HL-60 (cell line): ENCODE data around the gene BCAS3.
"Not testable (repeated sequence)": the region's sequence is repeated elsewhere in the genome, so short reads cannot be mapped to it uniquely, and the experiment has no call there.

Experiments
- DNase-seq, 2 experiments: peaks; one replicate each; pipeline ENCODE4 v3.0.0-alpha.2; 2010 to 2020; ENCODE audit warnings: low read depth in 1 of 2, low spot score in 1 of 2
- H3K27ac ChIP-seq: fragments of 250-450 bp; sonication (Bioruptor Pico); replicated peaks from 2 replicates; pipeline ENCODE4 v1.5.1; 2020; ENCODE audit warnings: mild to moderate bottlenecking, moderate library complexity
- H3K27me3 ChIP-seq: fragments of 250-450 bp; sonication (Bioruptor Pico); 2 replicates; pipeline ENCODE4 v1.5.1; 2021; ENCODE audit warnings: mild to moderate bottlenecking, moderate library complexity; ENCODE audit not compliant: insufficient read depth, poor library complexity, severe bottlenecking
- H3K4me3 ChIP-seq: replicated peaks from 2 replicates; pipeline ENCODE4 v1.5.1; 2011; ENCODE audit warnings: mild to moderate bottlenecking, control low read depth, low read length; ENCODE audit not compliant: insufficient read depth
- CTCF ChIP-seq: IDR thresholded peaks from one replicate; pipeline ENCODE4 v1.5.1; 2011; ENCODE audit warnings: low read length, control low read depth, inconsistent platforms; ENCODE audit not compliant: insufficient read depth
- GABPA ChIP-seq: IDR thresholded peaks from 2 replicates; pipeline ENCODE4 v1.6.1; 2012; ENCODE audit warnings: low read depth
- POLR2AphosphoS5 ChIP-seq: IDR thresholded peaks from 2 replicates; pipeline ENCODE4 v1.6.1; 2012; ENCODE audit warnings: low read depth
- REST ChIP-seq: IDR thresholded peaks from 2 replicates; pipeline ENCODE4 v1.6.1; 2012; ENCODE audit warnings: low read depth; ENCODE audit not compliant: insufficient replicate concordance
- SPI1 ChIP-seq: IDR thresholded peaks from 2 replicates; pipeline ENCODE4 v1.6.1; 2012; ENCODE audit warnings: low read depth, mild to moderate bottlenecking, borderline replicate concordance

BCAS3 gene

GRCh38 chr17:61143026-61143425 is 465.4 kb downstream of the BCAS3 start:
- DNase-seq = no peak
- TF ChIP-seq CTCF = no peak
- no peak for TF ChIP-seq REST
- TF ChIP-seq POLR2AphosphoS5 = no peak
- no peak for TF ChIP-seq SPI1
- TF ChIP-seq GABPA = no peak
- H3K27ac ChIP-seq = no peak overlapping the region

DNA sequence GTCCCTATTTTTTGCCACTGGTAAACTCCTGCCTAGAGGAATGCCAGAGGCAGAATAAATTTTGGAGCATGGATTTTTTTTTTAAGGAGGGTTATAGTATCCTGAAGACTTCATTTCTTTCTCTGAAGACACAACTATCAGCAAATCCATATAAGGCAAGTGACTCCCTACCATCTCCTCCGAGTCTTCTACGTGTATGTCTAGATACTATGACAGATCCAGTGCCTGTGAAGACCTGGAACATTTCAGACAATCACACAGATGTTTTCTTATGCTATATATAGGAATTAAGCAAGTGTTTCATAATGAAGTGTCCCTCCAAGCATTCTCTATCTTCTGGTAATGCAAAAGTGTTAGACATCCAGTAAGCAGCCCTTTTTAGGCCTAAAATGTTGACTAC is 466.5 kb downstream of the BCAS3 start:
- DNase-seq = no peak
- Histone ChIP-seq H3K27ac (no peak overlapping the region), H3K4me3 (no peak overlapping the region), H3K27me3 (no peaks in the 10 kb centered on the region)
- no peak for TF ChIP-seq REST
- TF ChIP-seq POLR2AphosphoS5 = no peak
- no peak for TF ChIP-seq SPI1
- no peak for TF ChIP-seq CTCF
- no peak for TF ChIP-seq GABPA

More at GRCh38 chr17:61143026-61143425, 465.4 kb downstream of the BCAS3 start:
- Histone ChIP-seq H3K4me3 (no peak overlapping the region), H3K27me3 (no peaks in the 10 kb centered on the region)

DNA sequence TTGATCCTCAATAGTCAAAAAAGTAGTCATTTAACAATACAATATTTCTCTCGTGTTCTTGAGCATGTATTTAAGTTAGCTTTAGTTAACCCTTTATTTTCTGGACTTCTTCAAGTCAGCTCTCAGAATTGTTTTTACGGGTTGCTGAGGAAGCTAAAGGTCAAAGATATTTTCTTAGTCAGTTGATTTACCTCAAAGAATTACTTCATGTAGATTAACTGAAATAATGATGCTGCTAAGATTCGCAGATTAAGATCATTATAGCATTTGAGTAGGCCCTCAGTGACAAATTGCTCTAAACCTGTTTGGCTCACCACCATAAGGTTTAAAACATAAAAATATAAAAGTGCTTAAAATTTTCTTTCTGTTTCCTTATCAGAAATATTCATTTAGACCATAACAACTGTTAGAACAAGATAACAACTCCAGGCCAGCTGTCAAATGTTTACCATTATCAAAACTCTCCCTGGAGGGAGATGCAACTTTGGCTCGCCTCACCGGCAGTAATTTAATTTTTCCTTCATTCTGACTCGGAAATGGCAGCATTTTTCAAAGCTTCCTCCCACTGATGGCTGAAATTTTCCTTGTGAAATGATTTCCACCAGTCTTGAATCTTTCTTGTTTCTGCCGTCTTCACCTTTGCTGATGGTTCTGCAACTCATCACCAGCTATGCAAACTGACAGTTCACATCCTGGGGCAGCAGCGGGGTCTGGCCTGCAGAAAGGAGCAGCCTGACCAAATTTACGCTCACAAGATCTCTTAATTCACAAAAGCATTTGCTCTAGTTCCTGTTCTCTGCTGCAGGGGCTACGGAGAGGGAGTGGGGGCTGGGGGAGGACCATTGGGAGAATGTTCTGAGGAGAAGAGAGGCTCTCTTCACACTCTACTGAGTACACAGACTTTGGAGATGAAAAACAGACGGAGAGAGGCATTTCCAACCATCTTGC is 467.2 kb downstream of the BCAS3 start:
- H3K27me3 ChIP-seq = no peaks in the 10 kb centered on the region
- H3K27ac ChIP-seq = no peak overlapping the region
- TF ChIP-seq CTCF (no peak), GABPA (no peak), POLR2AphosphoS5 (no peak)
- peak in 1 of 2 experiments; percentile 6 for DNase-seq
- H3K4me3 ChIP-seq = no peak overlapping the region

DNA sequence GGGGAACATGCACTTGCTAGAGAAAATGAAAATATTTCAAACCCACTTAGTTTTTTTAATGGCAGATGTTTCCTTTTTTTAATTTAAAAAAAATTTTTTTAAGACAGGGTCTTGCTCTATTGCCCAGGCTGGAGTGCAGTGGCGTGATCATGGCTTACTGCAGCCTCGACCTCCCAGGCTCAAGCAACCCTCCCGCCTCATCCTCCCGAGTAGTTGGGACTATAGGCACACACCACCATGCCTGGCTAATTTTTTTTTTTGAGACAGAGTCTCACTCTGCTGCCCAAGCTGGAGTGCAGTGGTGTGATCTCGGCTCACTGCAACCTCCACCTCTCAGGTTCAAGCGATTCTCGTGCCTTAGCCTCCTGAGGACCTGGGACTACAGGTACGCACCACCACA is 469.2 kb downstream of the BCAS3 start:
- H3K27me3 ChIP-seq, H3K4me3 ChIP-seq, H3K27ac ChIP-seq, DNase-seq: not testable (repeated sequence)
